Stimulated activated naive CD8-positive, alpha-beta T cell treated with anti-CD3 and anti-CD28 coated beads, Interleukin-15, Interleukin-2, amounts not matched to agents 100 U/mL and 50 U/mL, for 24 hours (primary cell): ENCODE measurements around the gene RANBP17.

ENCODE experiments used
- ATAC-seq: fragments of 150-1000 bp; cut with Tn5 transposase; one replicate; pipeline ENCODE4 v1.10.0; 2021
- DNase-seq: peaks from one replicate; pipeline ENCODE4 v3.0.0; 2021

The RANBP17 gene

DNA sequence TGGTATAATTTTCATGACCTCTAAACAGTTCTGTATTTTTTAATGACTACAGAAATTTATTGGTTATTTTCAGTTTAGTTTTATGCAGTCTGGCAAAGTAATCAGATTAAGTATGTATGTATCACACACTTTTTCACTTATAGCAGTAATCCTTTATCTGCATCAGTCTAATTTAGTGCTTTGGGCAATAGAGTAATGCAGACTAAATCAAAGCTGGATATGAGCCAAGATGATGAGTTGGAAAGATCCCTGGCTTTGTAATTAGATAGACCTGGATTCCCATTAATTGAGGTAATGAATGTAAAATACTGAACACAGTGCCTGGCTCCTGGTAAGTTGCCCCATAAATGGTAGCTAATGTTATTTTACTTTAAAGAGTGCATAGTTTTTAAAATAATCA is 231.8 kb downstream of the RANBP17 start:
- ATAC-seq: no peak
- no peak for DNase-seq

DNA sequence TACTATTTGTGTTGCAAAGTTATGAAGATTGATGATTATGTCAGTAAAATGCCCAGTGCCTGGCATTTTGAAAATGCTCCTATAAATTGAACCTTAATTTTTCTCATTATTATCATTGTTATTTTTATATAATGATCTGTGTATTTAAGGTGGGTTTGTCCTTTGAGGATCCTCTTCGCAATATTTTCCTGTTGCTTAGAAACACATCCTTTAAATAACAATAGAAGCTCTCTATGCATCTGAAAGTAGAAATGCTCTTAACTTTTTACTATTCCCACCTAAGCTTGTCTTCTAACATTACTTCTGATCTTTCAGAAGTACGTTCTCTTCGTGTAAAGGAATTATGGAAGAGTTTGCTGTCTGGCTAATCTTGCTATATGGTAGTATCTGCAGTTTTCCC is 232.5 kb downstream of the RANBP17 start:
- no peak for DNase-seq
- ATAC-seq: no peak

DNA sequence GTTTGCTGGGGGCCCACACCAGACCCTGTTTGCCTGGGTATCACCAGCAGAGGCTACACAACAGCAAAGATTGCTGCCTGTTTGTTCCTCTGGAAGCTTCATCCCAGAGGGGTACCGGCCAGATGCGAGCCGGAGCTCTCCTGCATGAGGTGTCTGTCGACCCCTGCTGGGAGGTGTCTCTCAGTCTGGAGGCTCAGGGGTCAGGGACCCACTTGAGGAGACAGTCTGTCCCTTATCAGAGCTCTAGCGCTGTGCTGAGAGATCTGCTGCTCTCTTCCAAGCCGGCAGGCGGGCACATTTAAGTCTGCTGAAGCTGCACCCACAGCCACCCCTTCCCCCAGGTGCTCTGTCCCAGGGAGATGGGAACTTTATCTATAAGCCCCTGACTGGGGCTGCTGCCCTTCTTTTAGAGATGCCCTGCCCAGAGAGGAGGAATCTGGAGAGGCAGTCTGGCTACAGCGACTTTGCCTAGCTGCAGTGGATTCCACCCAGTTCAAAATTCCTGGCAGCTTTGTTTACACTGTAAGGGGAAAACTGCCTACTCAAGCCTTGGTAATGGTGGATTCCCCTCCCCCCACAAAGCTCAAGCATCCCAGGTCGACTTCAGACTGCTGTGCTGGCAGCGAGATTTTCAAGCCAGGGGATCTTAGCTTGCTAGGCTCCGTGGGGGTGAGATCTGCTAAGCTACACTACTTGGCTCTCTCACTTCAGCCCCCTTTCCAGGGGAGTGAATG is 241.2 kb downstream of the RANBP17 start:
- ATAC-seq: no peak
- no peak for DNase-seq

GRCh38 chr5:171107669-171108068 is 245.9 kb downstream of the RANBP17 start:
- DNase-seq (no peak), ATAC-seq (no peak)

GRCh38 chr5:171115519-171115918 is 253.7 kb downstream of the RANBP17 start:
- DNase-seq (no peak), ATAC-seq (no peak)

- no peak for ATAC-seq
Measured at GRCh38 chr5:171116719-171117118, 254.9 kb downstream of the RANBP17 start.

DNA sequence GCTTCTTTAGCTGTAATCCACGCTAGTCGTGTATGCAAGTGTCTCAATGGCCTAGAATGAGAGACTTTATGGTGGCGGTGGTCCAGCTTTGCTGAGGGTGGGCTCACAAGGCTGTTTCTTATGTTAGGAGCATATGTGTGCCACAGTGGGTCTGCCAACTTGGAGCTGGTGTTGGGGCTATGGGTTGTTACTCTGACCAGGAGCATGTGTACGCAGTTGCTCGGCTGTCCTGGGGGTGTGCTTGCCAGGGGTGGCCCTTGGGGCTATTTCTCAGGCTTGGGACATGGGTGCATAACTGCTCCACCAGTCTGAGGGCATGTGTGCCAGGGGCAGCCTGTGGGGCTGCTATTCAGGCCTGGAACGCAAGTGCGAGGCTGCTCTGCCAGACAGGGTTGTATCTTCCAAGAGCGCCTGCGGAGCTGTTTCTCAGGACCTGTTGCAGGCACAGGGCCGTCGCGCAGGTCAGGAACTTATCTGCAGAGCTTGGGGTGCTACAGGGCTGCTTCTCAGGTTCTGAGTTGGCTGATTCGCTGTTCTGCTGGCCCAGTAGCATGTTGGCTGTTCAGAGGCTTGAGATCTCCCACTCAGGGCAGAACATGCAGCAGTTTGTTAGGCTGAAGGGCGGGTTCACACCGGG is 259.3 kb downstream of the RANBP17 start:
- ATAC-seq (no peak), DNase-seq (no peak)

More at GRCh38 chr5:171116719-171117118, 254.9 kb downstream of the RANBP17 start:
- DNase-seq: no peak

- DNase-seq (no peak), ATAC-seq (no peak)
Measured at GRCh38 chr5:171121638-171122037, 259.8 kb downstream of the RANBP17 start.

GRCh38 chr5:171122372-171122771 is 260.6 kb downstream of the RANBP17 start:
- ATAC-seq: no peak
- no peak for DNase-seq

DNA sequence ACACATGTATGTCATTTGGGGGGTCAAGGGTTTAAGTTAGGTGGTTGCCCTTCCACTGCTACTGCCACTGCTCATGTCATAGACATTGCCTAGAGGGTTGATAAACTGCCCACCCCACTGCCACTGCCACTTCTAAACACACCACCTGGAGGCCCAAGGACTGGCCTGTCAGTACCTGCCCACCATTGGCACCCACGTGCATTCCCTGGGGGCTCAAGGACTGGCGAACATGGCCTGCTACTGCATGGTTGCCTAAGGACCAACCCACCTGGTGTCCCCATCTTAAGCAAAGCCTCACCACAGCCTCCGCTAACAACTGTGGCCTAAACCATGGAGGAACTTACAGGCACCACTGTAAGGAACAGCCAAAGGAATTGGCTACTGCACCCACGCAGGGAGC is 261.6 kb downstream of the RANBP17 start:
- ATAC-seq: no peak
- DNase-seq: no peak

- ATAC-seq (no peak), DNase-seq (no peak)
Measured at GRCh38 chr5:171127314-171127713, 265.5 kb downstream of the RANBP17 start.

DNA sequence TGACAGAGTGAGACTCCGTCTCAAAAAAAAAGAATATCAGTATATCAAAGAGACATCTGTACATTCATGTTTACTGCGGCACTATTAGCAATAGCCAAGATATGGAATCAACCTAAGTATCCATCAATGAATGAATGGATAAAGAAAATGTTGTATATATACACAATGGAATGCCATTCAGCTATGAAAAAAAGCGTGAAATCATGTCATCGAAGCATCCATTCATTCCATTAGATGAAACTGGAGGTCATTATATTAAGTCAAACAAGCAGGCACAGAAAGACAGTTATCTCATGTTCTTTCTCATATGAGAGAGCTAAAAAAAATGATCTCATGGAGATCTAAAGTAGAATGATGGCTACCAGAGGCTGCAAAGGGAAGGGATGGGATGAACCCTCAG is 266.3 kb downstream of the RANBP17 start:
- ATAC-seq: no peak

GRCh38 chr5:171129308-171129707 is 267.5 kb downstream of the RANBP17 start:
- ATAC-seq: no peak
- DNase-seq: no peak

More for the DNA sequence above, 266.3 kb downstream of the RANBP17 start:
- DNase-seq: no peak

DNA sequence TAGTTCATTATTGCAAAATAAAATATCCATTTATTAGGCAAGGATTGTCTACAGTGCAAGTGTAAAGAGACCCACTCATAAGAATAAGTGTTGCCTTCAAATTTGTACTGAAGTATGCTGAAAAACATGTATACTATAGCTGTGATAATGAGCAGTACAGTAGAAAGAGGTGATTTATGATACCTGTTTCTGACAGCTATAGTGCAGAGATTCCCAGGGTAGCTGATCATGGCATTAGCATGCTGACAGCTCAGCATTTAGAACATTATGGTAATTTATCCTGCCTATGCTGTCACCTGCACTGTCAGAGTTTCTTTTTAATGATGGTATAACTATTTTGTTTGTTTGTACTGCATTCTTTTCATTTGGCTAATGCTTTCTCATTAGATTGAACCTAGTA is 269.7 kb downstream of the RANBP17 start:
- ATAC-seq: no peak
- no peak for DNase-seq

DNA sequence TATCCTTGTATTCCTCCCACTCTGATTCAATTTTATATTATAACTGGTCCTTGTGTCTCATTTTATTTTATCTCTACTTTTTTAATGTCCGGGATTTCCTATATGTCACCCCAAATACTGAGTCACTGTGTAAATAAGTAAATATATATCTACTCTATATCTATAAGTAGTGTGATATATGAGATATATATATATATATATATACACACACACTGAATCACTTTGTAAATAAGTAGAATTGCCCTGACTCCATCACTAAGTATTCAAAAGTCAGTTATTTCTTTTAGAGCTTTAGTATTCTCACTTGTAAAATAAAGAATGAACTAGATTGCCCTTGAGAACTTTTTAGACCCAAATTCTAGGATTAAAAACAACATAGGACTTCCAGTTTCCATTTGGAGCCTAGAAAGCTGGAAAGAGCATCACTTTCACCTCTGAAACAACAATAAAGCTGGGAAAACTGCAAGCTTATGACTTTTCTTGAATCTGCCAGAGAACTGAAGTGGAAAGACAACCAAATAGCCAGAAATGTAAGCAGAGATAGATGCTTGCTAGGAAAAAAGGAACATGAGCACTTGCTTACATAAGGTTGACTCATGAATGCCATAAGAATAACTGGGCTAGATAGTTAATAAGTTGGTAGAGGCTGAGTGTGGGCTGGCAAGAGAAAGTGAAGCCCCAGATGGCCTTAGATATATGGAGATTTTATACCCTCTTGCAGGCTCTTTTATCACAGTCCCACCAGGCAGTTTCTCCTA is 276.1 kb downstream of the RANBP17 start:
- no peak for ATAC-seq
- DNase-seq: no peak

DNA sequence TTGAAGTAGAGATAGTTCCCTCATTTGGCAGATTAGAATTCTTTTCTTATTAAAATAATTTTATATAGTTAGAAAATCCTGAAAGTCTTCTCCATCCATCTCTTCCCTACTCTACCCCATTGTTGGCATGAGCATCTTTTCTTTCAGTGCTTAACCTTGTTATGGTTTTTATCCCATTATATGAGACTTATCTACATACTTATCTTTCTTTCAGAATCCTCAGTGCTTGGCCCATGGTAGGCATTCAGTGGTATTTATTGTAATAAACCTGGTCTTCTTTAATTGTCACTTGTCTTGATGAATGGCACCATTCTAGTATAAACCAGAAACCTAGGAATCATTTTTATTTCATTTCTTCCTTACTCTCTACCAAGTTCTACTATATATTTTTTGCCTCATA is 277.4 kb downstream of the RANBP17 start:
- no peak for DNase-seq
- ATAC-seq: no peak

DNA sequence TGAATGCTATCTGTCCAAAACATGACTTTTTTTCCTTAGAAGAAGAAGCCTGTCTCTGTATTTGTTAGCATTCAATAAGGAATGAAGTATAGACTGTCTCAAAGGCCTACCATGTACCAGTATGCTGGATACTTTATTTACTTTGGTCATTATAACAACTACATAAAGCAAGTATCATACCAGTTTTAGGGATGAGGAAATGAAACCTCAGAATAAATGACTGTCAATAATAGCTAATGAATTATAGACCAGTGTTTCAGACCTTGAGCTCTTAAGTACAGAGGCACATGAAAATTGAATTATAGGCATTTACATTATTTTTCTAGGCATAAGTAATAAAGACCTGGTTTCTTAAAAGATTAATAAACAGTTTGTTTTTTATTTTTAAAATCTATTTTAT is 280.8 kb downstream of the RANBP17 start:
- no peak for ATAC-seq
- no peak for DNase-seq

- DNase-seq (no peak), ATAC-seq (no peak)
Measured at GRCh38 chr5:171143171-171143570, 281.4 kb downstream of the RANBP17 start.

DNA sequence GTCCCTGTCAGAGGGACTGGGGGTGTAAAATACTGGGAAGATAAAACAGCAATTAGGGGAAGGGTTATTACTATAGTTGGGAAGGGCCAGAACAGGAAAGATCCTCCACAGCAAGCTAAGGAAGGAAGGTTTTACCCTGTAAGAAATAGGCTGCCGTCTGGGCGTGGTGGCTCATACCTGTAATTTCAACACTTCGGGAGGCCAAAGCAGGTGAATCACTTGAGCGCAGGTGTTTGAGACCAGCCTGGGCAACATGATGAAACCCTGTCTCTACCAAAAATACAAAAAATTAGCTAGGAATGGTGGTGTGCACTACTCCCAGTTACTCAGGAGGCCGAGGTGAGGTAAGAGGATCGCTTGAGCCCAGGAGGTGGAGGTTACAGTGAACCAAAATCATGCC is 282.1 kb downstream of the RANBP17 start:
- ATAC-seq: no peak
- no peak for DNase-seq

DNA sequence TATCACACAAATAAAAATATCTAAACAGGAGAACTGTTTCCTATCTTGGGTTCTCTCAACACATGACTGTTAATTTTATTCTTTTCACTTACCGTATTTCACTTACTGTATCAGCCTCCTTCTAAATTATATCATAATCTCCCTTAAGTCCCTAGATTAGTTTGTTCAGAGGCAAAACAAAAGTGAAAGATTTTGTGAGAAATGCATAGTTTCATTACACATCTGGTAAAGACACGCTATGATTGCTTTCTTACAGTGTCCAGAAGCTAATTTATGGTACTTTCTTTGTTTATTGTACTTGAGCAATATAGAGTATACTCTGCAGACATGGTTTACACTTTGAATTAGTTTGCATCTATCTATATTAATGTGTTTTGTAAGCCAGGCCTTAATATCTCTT is 287.5 kb downstream of the RANBP17 start:
- no peak for DNase-seq
- no peak for ATAC-seq

DNA sequence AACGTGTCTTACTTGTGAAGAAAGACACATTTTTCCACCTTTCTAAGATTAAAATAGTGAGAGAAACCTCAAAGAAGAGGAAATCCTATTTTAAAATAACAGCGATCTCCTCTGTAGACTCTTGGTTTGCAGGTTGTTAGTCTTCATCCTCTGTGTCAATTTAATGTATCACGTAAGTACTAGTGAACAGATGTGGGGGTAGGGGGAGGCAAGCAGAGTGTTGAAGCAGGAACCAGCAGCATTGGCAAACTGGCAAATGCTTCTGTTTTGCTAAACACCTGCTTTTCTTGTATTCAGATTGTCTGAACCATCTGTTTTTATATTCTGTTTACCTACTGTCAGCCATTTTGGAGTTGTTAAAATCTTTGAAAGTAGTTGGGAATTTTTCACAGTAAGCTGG is 288.0 kb downstream of the RANBP17 start:
- DNase-seq (no peak), ATAC-seq (no peak)

GRCh38 chr5:171152382-171152781 is 290.6 kb downstream of the RANBP17 start:
- DNase-seq: no peak
- ATAC-seq: no peak

- ATAC-seq (no peak), DNase-seq (no peak)
Measured at GRCh38 chr5:171155621-171156020, 293.8 kb downstream of the RANBP17 start.
